ENCODE data around the gene LIFR.

The LIFR gene

GRCh38 chr5:38563624-38564023, 7.2 kb upstream of the LIFR start:
- H2AFZ ChIP-seq (ENCODE audit: low read depth) = no peak overlapping the region
- H3K4me2 ChIP-seq = no peak overlapping the region
- no peak overlapping the region for H3K9ac ChIP-seq
- H4K20me1 ChIP-seq (ENCODE audit: insufficient read depth) = no peaks in the 10 kb centered on the region
- no peaks in the 10 kb centered on the region for H3K27me3 ChIP-seq (ENCODE audit: insufficient read depth, low read depth)
- H3K36me3 ChIP-seq (ENCODE audit: insufficient read depth) = no peaks in the 10 kb centered on the region
- TF ChIP-seq CTCF (conservative IDR thresholded peaks at IDR 0.05; ENCODE audit: low read depth, low read length) = no peak
- no peak overlapping the region for H3K4me3 ChIP-seq (IDR thresholded peaks at IDR 0.05; ENCODE audit: insufficient read depth, low read depth, low read length)
- H3K27ac ChIP-seq = no peak overlapping the region
- H3K4me1 ChIP-seq (ENCODE audit: low read depth, poor library complexity, severe bottlenecking) = no peaks in the 10 kb centered on the region
- no peaks in the 10 kb centered on the region for H3K79me2 ChIP-seq (ENCODE audit: insufficient read depth, low read depth)

DNA sequence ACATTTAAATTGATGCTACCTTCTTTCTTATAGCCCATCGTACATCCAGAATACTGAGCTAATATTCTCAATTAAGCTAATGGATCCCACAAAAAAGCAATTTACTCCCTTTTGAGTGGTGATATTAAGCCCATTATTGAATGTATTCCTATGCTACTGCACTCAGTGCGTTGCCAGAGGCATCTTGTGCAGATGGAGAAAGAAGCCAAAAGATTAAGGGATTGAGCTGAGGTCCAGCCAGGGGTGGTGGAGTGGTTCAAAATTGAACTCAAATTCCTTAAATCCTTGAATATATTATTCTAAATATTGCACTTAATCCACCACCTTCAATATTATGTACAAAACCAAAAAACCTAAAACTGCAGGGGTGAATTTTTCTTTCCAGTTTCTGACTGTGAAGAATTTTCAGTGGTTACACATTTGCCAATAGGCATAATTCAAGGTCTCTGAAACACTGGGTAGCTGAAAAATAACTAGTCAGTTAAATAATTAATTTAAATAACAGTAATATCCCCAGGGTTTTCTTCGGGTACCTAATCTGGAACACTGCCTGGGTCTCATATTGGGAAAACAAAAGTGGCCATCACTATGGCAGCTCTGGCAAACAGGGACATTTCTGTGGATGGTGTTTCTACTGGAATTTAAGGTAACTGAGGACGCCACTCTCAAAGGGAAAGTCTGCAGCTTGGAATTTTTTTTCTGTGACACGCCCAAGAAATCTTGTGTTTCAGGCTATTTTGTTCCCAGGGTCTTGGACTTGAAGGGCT, 6.2 kb upstream of the LIFR start:
- no peak overlapping the region for H3K4me2 ChIP-seq
- no peaks in the 10 kb centered on the region for H3K79me2 ChIP-seq (ENCODE audit: insufficient read depth, low read depth)
- no peaks in the 10 kb centered on the region for H3K36me3 ChIP-seq (ENCODE audit: insufficient read depth)
- H4K20me1 ChIP-seq (ENCODE audit: insufficient read depth) = no peaks in the 10 kb centered on the region
- H3K27me3 ChIP-seq (ENCODE audit: insufficient read depth, low read depth) = no peaks in the 10 kb centered on the region
- no peak overlapping the region for H2AFZ ChIP-seq (ENCODE audit: low read depth)
- TF ChIP-seq CTCF (conservative IDR thresholded peaks at IDR 0.05; ENCODE audit: low read depth, low read length) = no peak
- no peak overlapping the region for H3K27ac ChIP-seq
- H3K4me3 ChIP-seq (IDR thresholded peaks at IDR 0.05; ENCODE audit: insufficient read depth, low read depth, low read length) = no peak overlapping the region
- peaks cover 2% of the 10 kb centered on the region for H3K4me1 ChIP-seq (ENCODE audit: low read depth, poor library complexity, severe bottlenecking)
- H3K9ac ChIP-seq = no peak overlapping the region

DNA sequence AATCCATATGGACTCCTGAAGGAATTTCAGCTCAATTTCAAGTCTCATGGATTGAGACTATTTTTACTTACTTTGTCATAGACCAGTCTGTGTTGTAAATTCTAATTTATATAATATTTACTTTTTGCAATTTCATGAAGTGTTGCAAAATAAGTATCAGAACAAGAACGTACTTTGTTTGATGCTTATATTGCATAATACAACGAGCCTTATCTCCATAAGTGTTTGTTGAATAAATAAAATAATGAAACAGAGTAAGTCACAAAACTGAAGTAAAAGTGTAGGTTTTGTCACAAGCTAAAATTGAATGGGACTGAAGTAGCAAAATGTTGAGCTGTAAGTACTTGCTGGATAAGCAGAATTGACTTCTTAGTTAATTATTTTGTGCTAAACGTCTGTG, 3.0 kb upstream of the LIFR start:
- H3K9ac ChIP-seq = no peak overlapping the region
- H3K27ac ChIP-seq = no peak overlapping the region
- H3K4me2 ChIP-seq = no peak overlapping the region
- no peak overlapping the region for H3K4me3 ChIP-seq (IDR thresholded peaks at IDR 0.05; ENCODE audit: insufficient read depth, low read depth, low read length)
- H4K20me1 ChIP-seq (ENCODE audit: insufficient read depth) = no peaks in the 10 kb centered on the region
- no peak for TF ChIP-seq CTCF (conservative IDR thresholded peaks at IDR 0.05; ENCODE audit: low read depth, low read length)
- H3K27me3 ChIP-seq (ENCODE audit: insufficient read depth, low read depth) = peaks cover 8% of the 10 kb centered on the region; the same call in 1 of the 2 replicates
- H3K4me1 ChIP-seq (ENCODE audit: low read depth, poor library complexity, severe bottlenecking) = peaks cover 10% of the 10 kb centered on the region
- no peak overlapping the region for H2AFZ ChIP-seq (ENCODE audit: low read depth)
- H3K79me2 ChIP-seq (ENCODE audit: insufficient read depth, low read depth) = no peaks in the 10 kb centered on the region
- H3K36me3 ChIP-seq (ENCODE audit: insufficient read depth) = no peaks in the 10 kb centered on the region

DNA sequence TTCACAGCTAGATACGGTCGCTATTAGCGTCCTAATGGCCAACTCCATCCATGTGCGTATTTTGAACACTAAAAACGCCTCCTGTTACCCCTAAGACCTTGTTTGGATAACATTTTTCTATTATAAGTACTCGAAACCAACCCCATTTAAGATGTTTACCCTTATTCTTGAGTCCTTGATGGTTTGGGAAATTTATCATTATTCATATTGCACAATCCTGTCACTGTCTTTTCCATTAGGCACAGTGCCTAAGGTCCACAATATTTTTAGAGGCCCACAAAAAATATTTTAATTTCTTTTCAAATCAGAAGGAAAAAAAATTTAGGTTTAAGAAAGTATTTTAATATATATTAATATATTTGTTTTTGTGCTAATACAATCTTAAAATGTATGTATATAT, 1.3 kb upstream of the LIFR start:
- Histone ChIP-seq H3K27ac (no peak overlapping the region), H3K36me3 (ENCODE audit: insufficient read depth) (no peaks in the 10 kb centered on the region), H3K4me3 (IDR thresholded peaks at IDR 0.05; ENCODE audit: insufficient read depth, low read depth, low read length) (no peak overlapping the region), H4K20me1 (ENCODE audit: insufficient read depth) (no peaks in the 10 kb centered on the region), H2AFZ (ENCODE audit: low read depth) (peak overlapping the region; percentile 93; the same call in 1 of the 2 replicates), H3K4me2 (peak overlapping the region; percentile 67), H3K79me2 (ENCODE audit: insufficient read depth, low read depth) (no peaks in the 10 kb centered on the region), H3K27me3 (ENCODE audit: insufficient read depth, low read depth) (peaks cover 8% of the 10 kb centered on the region; the same call in 1 of the 2 replicates), H3K4me1 (ENCODE audit: low read depth, poor library complexity, severe bottlenecking) (peaks cover 10% of the 10 kb centered on the region), H3K9ac (no peak overlapping the region)
- no peak for TF ChIP-seq CTCF (conservative IDR thresholded peaks at IDR 0.05; ENCODE audit: low read depth, low read length)

Data from KMS-11 (cell line).